ENCODE results near the gene SESTD1.

DNA sequence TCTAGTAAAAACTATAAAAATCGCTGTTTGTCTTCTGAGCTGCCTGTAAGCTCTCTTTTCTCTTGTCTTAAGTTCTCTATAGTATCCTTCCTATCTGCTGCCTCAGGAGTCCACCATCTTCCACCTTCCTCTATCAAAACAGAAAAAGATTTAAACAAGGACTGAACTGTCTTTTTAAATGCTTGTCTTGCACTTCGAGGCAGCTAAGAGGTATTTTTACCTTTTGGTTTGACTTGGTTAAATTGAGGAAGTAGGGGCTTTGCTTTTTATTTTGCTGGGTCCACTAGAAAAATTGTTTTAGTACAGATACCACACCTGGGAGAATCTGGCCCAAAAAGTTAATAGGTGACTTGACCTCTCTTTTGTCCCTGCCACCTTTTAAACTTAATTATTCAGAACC is 12.2 kb downstream of the SESTD1 start:
- TF ChIP-seq, protein P1, sequence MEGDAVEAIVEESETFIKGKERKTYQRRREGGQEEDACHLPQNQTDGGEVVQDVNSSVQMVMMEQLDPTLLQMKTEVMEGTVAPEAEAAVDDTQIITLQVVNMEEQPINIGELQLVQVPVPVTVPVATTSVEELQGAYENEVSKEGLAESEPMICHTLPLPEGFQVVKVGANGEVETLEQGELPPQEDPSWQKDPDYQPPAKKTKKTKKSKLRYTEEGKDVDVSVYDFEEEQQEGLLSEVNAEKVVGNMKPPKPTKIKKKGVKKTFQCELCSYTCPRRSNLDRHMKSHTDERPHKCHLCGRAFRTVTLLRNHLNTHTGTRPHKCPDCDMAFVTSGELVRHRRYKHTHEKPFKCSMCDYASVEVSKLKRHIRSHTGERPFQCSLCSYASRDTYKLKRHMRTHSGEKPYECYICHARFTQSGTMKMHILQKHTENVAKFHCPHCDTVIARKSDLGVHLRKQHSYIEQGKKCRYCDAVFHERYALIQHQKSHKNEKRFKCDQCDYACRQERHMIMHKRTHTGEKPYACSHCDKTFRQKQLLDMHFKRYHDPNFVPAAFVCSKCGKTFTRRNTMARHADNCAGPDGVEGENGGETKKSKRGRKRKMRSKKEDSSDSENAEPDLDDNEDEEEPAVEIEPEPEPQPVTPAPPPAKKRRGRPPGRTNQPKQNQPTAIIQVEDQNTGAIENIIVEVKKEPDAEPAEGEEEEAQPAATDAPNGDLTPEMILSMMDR (conservative IDR thresholded peaks at IDR 0.05), result no peak
- no peak for TF ChIP-seq ZFX (IDR thresholded peaks at IDR 0.05)

Measured in C4-2B (cell line).